GM12891 (cell line): ENCODE results near the gene UBE2K.
"Not testable (repeated sequence)": the region's sequence is repeated elsewhere in the genome, so short reads cannot be mapped to it uniquely, and the experiment has no call there.

Experiments
- DNase-seq: peaks from one replicate; pipeline ENCODE4 v3.0.0; 2011; ENCODE audit warnings: low spot score; ENCODE audit not compliant: insufficient read length
- FAIRE-seq: peaks from 2 replicates; lab custom pipeline; 2011; peaks lifted over from hg19 to GRCh38; lab: Jason Lieb, UNC
- PAX5 ChIP-seq: IDR thresholded peaks from 2 replicates; pipeline ENCODE4 v1.6.1; 2011; ENCODE audit warnings: low read length, moderate library complexity, mild to moderate bottlenecking; ENCODE audit not compliant: insufficient read depth, severe bottlenecking
- POLR2A ChIP-seq: IDR thresholded peaks from 2 replicates; pipeline ENCODE4 v1.6.1; 2011; ENCODE audit warnings: low read depth, low read length, control low read depth
- POLR2AphosphoS5 ChIP-seq: IDR thresholded peaks from 2 replicates; pipeline ENCODE4 v1.6.1; 2011; ENCODE audit warnings: low read depth, low read length, control low read depth
- POU2F2 ChIP-seq: IDR thresholded peaks from 2 replicates; pipeline ENCODE4 v1.6.1; 2011; ENCODE audit warnings: low read depth, mild to moderate bottlenecking, control low read depth, low read length, moderate library complexity
- SPI1 ChIP-seq: IDR thresholded peaks from 2 replicates; pipeline ENCODE4 v1.6.1; 2011; ENCODE audit warnings: low read depth, low read length, control low read depth
- TAF1 ChIP-seq: IDR thresholded peaks from 2 replicates; pipeline ENCODE4 v1.6.1; 2011; ENCODE audit warnings: low read depth, low read length, control low read depth

UBE2K gene

GRCh38 chr4:39770969-39771724, 73.2 kb downstream of the UBE2K start:
- no peak for DNase-seq
- no peak for FAIRE-seq

GRCh38 chr4:39781988-39782387, 84.1 kb downstream of the UBE2K start:
- DNase-seq, FAIRE-seq: not testable (repeated sequence)

More at GRCh38 chr4:39770969-39771724, 73.2 kb downstream of the UBE2K start:
- TF ChIP-seq POU2F2, result no peak
- no peak for TF ChIP-seq SPI1
- TF ChIP-seq POLR2A, result no peak
- TF ChIP-seq PAX5, result no peak
- no peak for TF ChIP-seq TAF1
- TF ChIP-seq POLR2AphosphoS5, result no peak

- no peak for DNase-seq
- FAIRE-seq, result no peak
- TF ChIP-seq PAX5, result no peak
- no peak for TF ChIP-seq SPI1
- TF ChIP-seq POLR2AphosphoS5, result no peak
- TF ChIP-seq TAF1, result no peak
- no peak for TF ChIP-seq POU2F2
- no peak for TF ChIP-seq POLR2A
Observed at GRCh38 chr4:39785083-39785482, 87.1 kb downstream of the UBE2K start.

GRCh38 chr4:39786838-39787237, 88.9 kb downstream of the UBE2K start:
- no peak for FAIRE-seq
- no peak for TF ChIP-seq POLR2AphosphoS5
- no peak for TF ChIP-seq POLR2A
- TF ChIP-seq SPI1, result no peak
- no peak for TF ChIP-seq PAX5
- TF ChIP-seq POU2F2, result no peak
- no peak for TF ChIP-seq TAF1
- no peak for DNase-seq

- FAIRE-seq (no peak), DNase-seq (no peak)
- TF ChIP-seq POLR2A, result no peak
- no peak for TF ChIP-seq TAF1
- TF ChIP-seq PAX5, result no peak
- no peak for TF ChIP-seq SPI1
Observed at GRCh38 chr4:39792128-39792527, 94.2 kb downstream of the UBE2K start.

GRCh38 chr4:39792529-39792928, 94.6 kb downstream of the UBE2K start:
- no peak for FAIRE-seq
- DNase-seq, result no peak
- TF ChIP-seq POLR2A, result no peak
- no peak for TF ChIP-seq TAF1
- no peak for TF ChIP-seq POLR2AphosphoS5

GRCh38 chr4:39792976-39793375, 95.0 kb downstream of the UBE2K start:
- FAIRE-seq, DNase-seq: not testable (repeated sequence)

- TF ChIP-seq SPI1 (no peak), TAF1 (no peak), PAX5 (no peak), POLR2A (no peak)
- FAIRE-seq (no peak), DNase-seq (no peak)
Observed at GRCh38 chr4:39802005-39802404, 104.1 kb downstream of the UBE2K start.

GRCh38 chr4:39808231-39808749, 110.4 kb downstream of the UBE2K start:
- no peak for FAIRE-seq
- DNase-seq, result no peak
- TF ChIP-seq POU2F2 (no peak), POLR2A (no peak)

GRCh38 chr4:39812500-39812899, 114.6 kb downstream of the UBE2K start:
- no peak for DNase-seq
- no peak for TF ChIP-seq SPI1
- no peak for TF ChIP-seq POU2F2
- no peak for TF ChIP-seq PAX5
- no peak for TF ChIP-seq POLR2A
- TF ChIP-seq POLR2AphosphoS5, result no peak
- TF ChIP-seq TAF1, result no peak
- no peak for FAIRE-seq

GRCh38 chr4:39813033-39813432, 115.1 kb downstream of the UBE2K start:
- peak; percentile 91 for FAIRE-seq
- not testable (repeated sequence) for DNase-seq

- FAIRE-seq, result peak; percentile 96
- DNase-seq, result not testable (repeated sequence)
Observed at GRCh38 chr4:39813761-39814160, 115.8 kb downstream of the UBE2K start.
